ENCODE data around the gene SLC6A13. TPM values are rescaled to one million over a fixed set of nuclear protein-coding genes. Genes with fewer than 3 reads are reported as not detected.

Gene SLC6A13
- total and polyA plus RNA-seq, 2 donors (not counting 1 experiment from before 2014, with no cell fraction given), result 0.22 to 0.54 TPM

GRCh38 chr12:230925-231671 is 31.5 kb downstream of the SLC6A13 start:
- no peaks in the 10 kb centered on the region for H3K79me2 ChIP-seq (ENCODE audit: control insufficient read depth, insufficient read depth, low read length)
- H3K4me1 ChIP-seq (ENCODE audit: control insufficient read depth in 2 of 2, insufficient read depth in 2 of 2, low read length in 2 of 2), result no peaks in the 10 kb centered on the region
- H4K20me1 ChIP-seq (ENCODE audit: control insufficient read depth, insufficient read depth, low read length, poor library complexity, severe bottlenecking), result no peaks in the 10 kb centered on the region
- H3K4me2 ChIP-seq (replicated peaks; ENCODE audit: low read depth, low read length, poor library complexity, severe bottlenecking), result no peak overlapping the region
- no peak overlapping the region for H3K4me3 ChIP-seq (ENCODE audit: control extremely low read depth in 1 of 5, extremely low read depth in 1 of 5, insufficient read depth in 1 of 5, low read depth in 2 of 5, low read length in 4 of 5)
- Mint-ChIP-seq H3K27me3 (peaks cover 27% of the 10 kb centered on the region), H3K4me3 (no peak overlapping the region), H3K27ac (no peak overlapping the region), H3K4me1 (no peaks in the 10 kb centered on the region), H3K9me3 (ENCODE audit: insufficient read depth) (peaks cover 6% of the 10 kb centered on the region)
- no peak overlapping the region for H3K9ac ChIP-seq (ENCODE audit: low read length)
- H3K27ac ChIP-seq (ENCODE audit: low read length in 2 of 2), result no peak overlapping the region
- intact Hi-C loops (cut with micrococcal nuclease), result no loop called here
- H3K27me3 ChIP-seq (replicated peaks in 1 of 4; ENCODE audit: control extremely low read depth in 1 of 4, control insufficient read depth in 3 of 4, insufficient read depth in 4 of 4, low read length in 3 of 4), result no peaks in the 10 kb centered on the region
- H3K36me3 ChIP-seq (replicated peaks in 1 of 2; ENCODE audit: control extremely low read depth in 1 of 2, control insufficient read depth in 1 of 2, extremely low read depth in 1 of 2, insufficient read depth in 2 of 2, low read length in 1 of 2), result no peaks in the 10 kb centered on the region
- CTCF ChIA-PET, result no interaction called here
- no peak for TF ChIP-seq EZH2 (IDR thresholded peaks at IDR 0.05; ENCODE audit: borderline replicate concordance, insufficient read depth, low read depth, low read length, poor library complexity, severe bottlenecking)
- no peak for TF ChIP-seq CTCF (IDR thresholded peaks at IDR 0.05)
- DNase-seq (no peak), ATAC-seq (ENCODE audit: low read depth) (no peak)
- no peak overlapping the region for H2AFZ ChIP-seq (ENCODE audit: insufficient read depth, low read depth, low read length, poor library complexity, severe bottlenecking)
- WGBS (ENCODE audit: insufficient coverage), result 73% methylated on average over 12 of the region's 14 CpGs
- POLR2A ChIA-PET, result no interaction called here
- H3K9me3 ChIP-seq (ENCODE audit: control extremely low read depth in 1 of 3, control insufficient read depth in 2 of 3, insufficient read depth in 1 of 3, low read length in 2 of 3), result peaks cover 0 to 8% (median 0%) of the 10 kb centered on the region in 3 donors

GRCh38 chr12:229441-230191 is 33.0 kb downstream of the SLC6A13 start:
- CTCF ChIA-PET, result no interaction called here
- 81% methylated on average over 20 of the region's 26 CpGs for WGBS (ENCODE audit: insufficient coverage)
- H3K4me3 Mint-ChIP-seq, result no peak overlapping the region

More at GRCh38 chr12:229441-230191, 33.0 kb downstream of the SLC6A13 start:
- no peak overlapping the region for H3K27ac Mint-ChIP-seq
- Histone ChIP-seq H3K36me3 (replicated peaks in 1 of 2; ENCODE audit: control extremely low read depth in 1 of 2, control insufficient read depth in 1 of 2, extremely low read depth in 1 of 2, insufficient read depth in 2 of 2, low read length in 1 of 2) (no peaks in the 10 kb centered on the region), H4K20me1 (ENCODE audit: control insufficient read depth, insufficient read depth, low read length, poor library complexity, severe bottlenecking) (no peaks in the 10 kb centered on the region), H3K4me3 (ENCODE audit: control extremely low read depth in 1 of 5, extremely low read depth in 1 of 5, insufficient read depth in 1 of 5, low read depth in 2 of 5, low read length in 4 of 5) (no peak overlapping the region), H3K27me3 (replicated peaks in 1 of 4; ENCODE audit: control extremely low read depth in 1 of 4, control insufficient read depth in 3 of 4, insufficient read depth in 4 of 4, low read length in 3 of 4) (no peaks in the 10 kb centered on the region), H3K27ac (ENCODE audit: low read length in 2 of 2) (no peak overlapping the region), H3K9me3 (ENCODE audit: control extremely low read depth in 1 of 3, control insufficient read depth in 2 of 3, insufficient read depth in 1 of 3, low read length in 2 of 3) (no peaks in the 10 kb centered on the region), H3K4me2 (replicated peaks; ENCODE audit: low read depth, low read length, poor library complexity, severe bottlenecking) (no peak overlapping the region), H3K79me2 (ENCODE audit: control insufficient read depth, insufficient read depth, low read length) (no peaks in the 10 kb centered on the region), H3K9ac (ENCODE audit: low read length) (no peak overlapping the region), H3K4me1 (ENCODE audit: control insufficient read depth in 2 of 2, insufficient read depth in 2 of 2, low read length in 2 of 2) (no peaks in the 10 kb centered on the region), H2AFZ (ENCODE audit: insufficient read depth, low read depth, low read length, poor library complexity, severe bottlenecking) (no peak overlapping the region)
- no peaks in the 10 kb centered on the region for H3K4me1 Mint-ChIP-seq
- DNase-seq (no peak), ATAC-seq (ENCODE audit: low read depth) (no peak)
- H3K9me3 Mint-ChIP-seq (ENCODE audit: insufficient read depth), result no peaks in the 10 kb centered on the region
- no peak for TF ChIP-seq EZH2 (IDR thresholded peaks at IDR 0.05; ENCODE audit: borderline replicate concordance, insufficient read depth, low read depth, low read length, poor library complexity, severe bottlenecking)
- TF ChIP-seq CTCF (IDR thresholded peaks at IDR 0.05), result no peak
- POLR2A ChIA-PET, result no interaction called here
- H3K27me3 Mint-ChIP-seq, result peaks cover 27% of the 10 kb centered on the region
- intact Hi-C loops (cut with micrococcal nuclease), result no loop called here

Measured in B cell (primary cell).